HepG2 (cell line): ENCODE measurements around the gene CLEC16A. TPM values are rescaled to one million over a fixed set of nuclear protein-coding genes. Genes with fewer than 3 reads are reported as not detected.

ENCODE experiments used
- ARNT2 ChIP-seq: sonication (generic); formaldehyde crosslinking; IDR thresholded peaks from 2 replicates; pipeline ENCODE4 v1.8.0; 2022; ENCODE audit warnings: mild to moderate bottlenecking, low read depth, missing genetic modification reagents, moderate library complexity
- ATAD3A ChIP-seq: sonication (generic); formaldehyde crosslinking; IDR thresholded peaks from 2 replicates; pipeline ENCODE4 v1.4.0; 2020; ENCODE audit warnings: missing genetic modification reagents
- ESRRA ChIP-seq: sonication (generic); formaldehyde crosslinking; IDR thresholded peaks from 2 replicates; pipeline ENCODE4 v1.5.1; 2020; ENCODE audit warnings: mild to moderate bottlenecking, low read depth, missing genetic modification reagents
- GMEB2 ChIP-seq: IDR thresholded peaks from 2 replicates; pipeline ENCODE4 v1.6.1; 2016; ENCODE audit warnings: missing biosample characterization, missing genetic modification reagents, low read depth
- HNF4G ChIP-seq, 2 experiments: sonication (generic) in 1 of 2; formaldehyde crosslinking in 1 of 2; IDR thresholded peaks; 2 replicates each; pipeline versions ENCODE4 v1.4.0 to v1.6.1; 2011 to 2020; ENCODE audit warnings: borderline replicate concordance in 2 of 2, low read depth in 2 of 2, mild to moderate bottlenecking in 2 of 2, low read length in 1 of 2, missing genetic modification reagents in 1 of 2, moderate library complexity in 1 of 2
- KLF12 ChIP-seq: sonication (generic); formaldehyde crosslinking; IDR thresholded peaks from 2 replicates; pipeline ENCODE4 v1.4.0; 2020; ENCODE audit warnings: missing genetic modification reagents, borderline replicate concordance
- MAFF ChIP-seq: IDR thresholded peaks from 2 replicates; pipeline ENCODE4 v1.6.1; 2011; ENCODE audit warnings: low read depth, low read length, improper control_type of control experiment
- MAX ChIP-seq: IDR thresholded peaks from 2 replicates; pipeline ENCODE4 v1.6.1; 2012; ENCODE audit warnings: inconsistent platforms
- RFXAP ChIP-seq: sonication (generic); formaldehyde crosslinking; IDR thresholded peaks from 2 replicates; pipeline ENCODE4 v1.4.0; 2020; ENCODE audit warnings: missing genetic modification reagents, borderline replicate concordance
- TARDBP ChIP-seq: sonication (generic); formaldehyde crosslinking; IDR thresholded peaks from 2 replicates; pipeline ENCODE4 v1.8.0; 2022; ENCODE audit warnings: mild to moderate bottlenecking, missing genetic modification reagents
- ZFP62 ChIP-seq: sonication (generic); formaldehyde crosslinking; IDR thresholded peaks from 2 replicates; pipeline ENCODE4 v1.4.0; 2020; ENCODE audit warnings: missing genetic modification reagents
- ZMYM2 ChIP-seq: sonication (generic); formaldehyde crosslinking; IDR thresholded peaks from 2 replicates; pipeline ENCODE4 v1.8.0; 2022; ENCODE audit warnings: mild to moderate bottlenecking, missing genetic modification reagents
- ZNF207 ChIP-seq: fragments of 450-650 bp; IDR thresholded peaks from 2 replicates; pipeline ENCODE4 v1.6.1; 2016; ENCODE audit warnings: antibody characterized with exemption, borderline replicate concordance
- ZNF230 ChIP-seq: sonication (generic); formaldehyde crosslinking; IDR thresholded peaks from 2 replicates; pipeline ENCODE4 v1.4.0; 2020; ENCODE audit warnings: mild to moderate bottlenecking, missing genetic modification reagents
- ZNF335 ChIP-seq: sonication (generic); formaldehyde crosslinking; IDR thresholded peaks from 2 replicates; pipeline ENCODE4 v1.4.0; 2020; ENCODE audit warnings: missing genetic modification reagents
- ZNF407 ChIP-seq: sonication (generic); formaldehyde crosslinking; IDR thresholded peaks from one replicate; pipeline ENCODE4 v1.5.1; 2020; ENCODE audit warnings: mild to moderate bottlenecking, missing genetic modification reagents; ENCODE audit errors: not compliant biosample characterization
- ZNF639 ChIP-seq: conservative IDR thresholded peaks from 2 replicates; pipeline ENCODE4 v1.6.1; 2018; ENCODE audit warnings: missing genetic modification reagents
- ZNF792 ChIP-seq: IDR thresholded peaks from 2 replicates; pipeline ENCODE4 v1.6.1; 2016
- polyA plus RNA-seq, 8 experiments: library from polyadenylated mRNA; depleted of rRNA in 3 of 8; stranded (reverse) in 7 of 8; unstranded in 1 of 8; fragments of >200 nt; fragmentation: Illumina TruSeq in 4 of 8; extraction: Trizol in 4 of 8; gene quantifications; 2 replicates each; pipeline versions ENCODE4 v1.2.1 to v1.2.3, GENCODE V29; 2011 to 2016; ENCODE audit warnings: low read depth in 4 of 8, missing spikeins in 1 of 8, mixed read lengths in 1 of 8; ENCODE audit not compliant: insufficient read depth in 1 of 8
- total RNA-seq, 5 experiments: library from RNA; depleted of rRNA; stranded (reverse); fragments of >200 nt; fragmentation: Illumina TruSeq; extraction: Trizol; gene quantifications; 2 replicates each; pipeline ENCODE4 v1.2.3, GENCODE V29; 2016; ENCODE audit warnings: low read depth in 1 of 5

The CLEC16A gene
- total and polyA plus RNA-seq, 2 of the 13 experiments (the other 11 are each of a cell fraction or from before 2014, with no cell fraction given) = 8.5 to 10.3 TPM

GRCh38 chr16:11205754-11206581, 261.6 kb downstream of the CLEC16A start (continued):
- TF ChIP-seq ZNF639 (CRISPR knock-in tag) (0 out of 2 replicates have a peak, but pooled peaks have one; percentile 20), ATAD3A (CRISPR knock-in tag) (no peak), ARNT2 (CRISPR knock-in tag) (peak; percentile 56; the same call in 1 of the 2 replicates), ESRRA (CRISPR knock-in tag) (no peak), ZFP62 (CRISPR knock-in tag) (no peak), TARDBP (no peak), HNF4G (IDR thresholded peaks at IDR 0.05; ENCODE audit: borderline replicate concordance, low read depth, low read length) (peak; percentile 79), HNF4G (CRISPR knock-in tag; IDR thresholded peaks at IDR 0.05; ENCODE audit: borderline replicate concordance, low read depth) (peak; percentile 71; the same call in 1 of the 2 replicates), ZNF230 (0 out of 2 replicates have a peak, but pooled peaks have one; percentile 23), ZNF207 (no peak), MAX (peak; percentile 23), ZNF407 (peak; percentile 47), GMEB2 (CRISPR knock-in tag) (no peak), ZMYM2 (CRISPR knock-in tag) (0 out of 2 replicates have a peak, but pooled peaks have one; percentile 13), MAFF (no peak), ZNF335 (CRISPR knock-in tag) (no peak), RFXAP (no peak), KLF12 (CRISPR knock-in tag) (no peak), ZNF792 (CRISPR knock-in tag) (no peak)
